Measurements from ENCODE around the gene TCF3. TPM values are rescaled to one million over a fixed set of nuclear protein-coding genes. Genes with fewer than 3 reads are reported as not detected.
A peak's percentile ranks its signal among the peaks of the same experiment; 100 is the strongest.

Gene TCF3
- total RNA-seq, 1 experiment from 2014 or later = 304 TPM

GRCh38 chr19:1591421-1592023 lies 60.9 kb downstream of the TCF3 start:
- H3K36me3 Mint-ChIP-seq (ENCODE audit: insufficient read depth in 1 of 3, low read depth in 3 of 3) = peaks cover 6 to 29% (median 14%) of the 10 kb centered on the region in 3 experiments; a peak in 6 of 7 replicates
- Histone ChIP-seq H4K91ac (ENCODE audit: insufficient read length, low read depth, low read length) (peak overlapping the region; percentile 98), H2BK15ac (ENCODE audit: low read depth, low read length) (no peak overlapping the region), H3K79me2 (ENCODE audit: insufficient read depth, low read length) (peaks cover 10% of the 10 kb centered on the region; the same call in 1 of the 2 replicates), H3K18ac (ENCODE audit: insufficient read length, low read depth, low read length) (peak overlapping the region; percentile 100), H2AK5ac (ENCODE audit: insufficient read length, low read length) (no peak overlapping the region), H3T11ph (ENCODE audit: low read length) (no peak overlapping the region), H3K27ac (ENCODE audit: insufficient read length, low read depth, low read length) (peak overlapping the region; percentile 78), H4K8ac (replicated peaks; ENCODE audit: insufficient read length, low read depth, low read length) (no peak overlapping the region), H3K14ac (ENCODE audit: insufficient read depth, low read length) (peak overlapping the region; percentile 99), H3K23ac (ENCODE audit: insufficient read length, low read depth, low read length) (no peak overlapping the region), H2BK20ac (ENCODE audit: low read depth, low read length, poor library complexity, severe bottlenecking) (no peak overlapping the region), H4K5ac (ENCODE audit: insufficient read length, low read depth, low read length) (peak overlapping the region; percentile 20), H2AFZ (ENCODE audit: low read length) (no peak overlapping the region), H3K4ac (ENCODE audit: low read depth, low read length) (peak overlapping the region; percentile 93), H3K56ac (ENCODE audit: insufficient read length, low read depth, low read length) (no peak overlapping the region), H3K79me1 (ENCODE audit: insufficient read depth, low read depth, low read length, poor library complexity, severe bottlenecking) (peaks cover 2% of the 10 kb centered on the region), H2BK12ac (ENCODE audit: insufficient read length, low read depth, low read length) (no peak overlapping the region), H4K20me1 (ENCODE audit: control insufficient read depth, insufficient read depth, insufficient read length) (no peaks in the 10 kb centered on the region), H3K23me2 (ENCODE audit: insufficient read length, low read depth, low read length, poor library complexity, severe bottlenecking) (peaks cover 12% of the 10 kb centered on the region), H3K4me1 (ENCODE audit: insufficient read depth, low read length) (no peaks in the 10 kb centered on the region), H3K9me3 (ENCODE audit: control insufficient read depth, low read depth, low read length) (no peaks in the 10 kb centered on the region), H3K4me2 (ENCODE audit: insufficient read depth, insufficient read length, low read length) (peak overlapping the region; percentile 77), H2BK120ac (ENCODE audit: low read depth, low read length, poor library complexity, severe bottlenecking) (peak overlapping the region; percentile 96), H2BK5ac (ENCODE audit: insufficient read length, low read length) (no peak overlapping the region), H3K27me3 (ENCODE audit: insufficient read depth, low read length) (no peaks in the 10 kb centered on the region), H3K9ac (ENCODE audit: extremely low read depth, insufficient read length, low read length) (peak overlapping the region; percentile 81)
- peaks cover 16 to 20% of the 10 kb centered on the region in 2 experiments for H3K4me1 Mint-ChIP-seq
- H3K4me3 Mint-ChIP-seq = peak overlapping the region; percentile 83 to 87
- TF ChIP-seq CTCF (conservative IDR thresholded peaks at IDR 0.05) = no peak
- WGBS (ENCODE audit: extremely low coverage, insufficient read length, low lambda C conversion rate) = no CpG with 5 or more reads among the region's 31 CpGs
- DNase-seq = no peak
- H3K27ac Mint-ChIP-seq = peak overlapping the region; percentile 89 to 97 (median 97)
- no peaks in the 10 kb centered on the region for H3K9me3 Mint-ChIP-seq
- H3K27me3 Mint-ChIP-seq (ENCODE audit: low read depth) = peaks cover 1% of the 10 kb centered on the region; the same call in 1 of the 2 replicates

Data from H9 (cell line).